ENCODE measurements around the gene WDR93. TPM values are rescaled to one million over a fixed set of nuclear protein-coding genes. Genes with fewer than 3 reads are reported as not detected.

WDR93 gene
- total and polyA plus RNA-seq, 3 experiments from 2014 or later: 0.08 TPM; not detected in 2

DNA sequence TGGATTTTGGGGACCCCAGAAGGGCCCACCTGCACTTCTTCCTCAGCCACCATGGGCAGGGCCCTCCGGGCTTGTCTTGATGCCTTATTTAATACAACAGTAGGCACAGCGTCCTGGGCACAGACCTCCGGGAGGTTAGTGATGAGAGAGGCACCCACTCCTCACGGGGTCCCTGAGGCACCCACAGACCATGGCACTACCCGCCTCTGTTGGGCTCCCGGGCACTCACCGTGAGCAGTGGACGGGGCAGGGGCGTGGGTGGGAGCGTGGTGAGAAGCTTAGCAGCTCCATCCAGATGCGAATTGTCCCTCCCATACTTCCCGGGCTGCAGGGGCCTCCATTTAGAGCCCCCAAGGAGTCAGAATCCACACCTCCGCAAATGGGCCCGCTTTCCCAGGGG, 85.2 kb downstream of the WDR93 start:
- peaks cover 21 to 32% of the 10 kb centered on the region in 2 donors for H3K27me3 Mint-ChIP-seq
- H3K4me3 ChIP-seq (ENCODE audit: low read length): no peak overlapping the region

DNA sequence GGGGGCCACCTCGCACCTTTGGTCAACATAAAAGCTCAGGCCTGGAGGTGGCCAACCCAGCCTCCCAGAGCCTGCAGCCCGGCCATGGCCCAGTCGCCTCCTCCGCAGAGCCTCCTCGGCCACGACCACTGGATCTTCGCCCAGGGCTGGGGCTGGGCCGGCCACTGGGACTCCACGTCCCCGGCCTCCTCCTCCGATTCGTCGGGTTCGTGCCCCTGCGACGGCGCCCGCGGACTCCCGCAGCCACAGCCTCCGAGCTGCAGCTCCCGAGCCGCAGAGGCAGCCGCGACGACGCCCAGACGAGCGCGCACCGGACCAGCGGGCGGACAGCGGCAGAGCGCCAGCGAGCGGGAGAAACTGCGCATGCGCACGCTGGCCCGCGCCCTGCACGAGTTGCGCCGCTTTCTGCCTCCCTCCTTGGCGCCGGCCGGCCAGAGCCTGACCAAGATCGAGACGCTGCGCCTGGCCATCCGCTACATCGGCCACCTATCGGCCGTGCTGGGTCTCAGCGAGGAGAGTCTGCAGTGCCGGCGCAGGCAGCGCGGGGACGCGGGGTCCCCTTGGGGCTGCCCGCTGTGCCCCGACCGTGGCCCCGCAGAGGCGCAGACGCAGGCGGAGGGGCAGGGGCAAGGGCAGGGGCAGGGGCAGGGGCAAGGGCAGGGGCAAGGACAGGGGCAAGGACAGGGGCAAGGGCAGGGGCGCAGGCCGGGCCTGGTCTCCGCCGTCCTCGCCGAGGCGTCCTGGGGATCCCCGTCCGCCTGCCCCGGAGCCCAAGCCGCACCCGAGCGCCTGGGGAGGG, 85.9 kb downstream of the WDR93 start, which contains the start of gene MESP2:
Gene MESP2, plus strand, starts transcription at position 59 of the 799 bp plus-strand sequence. Its CDS starts 26 bp downstream, at position 85.
- ChIA-PET POLR2A (no interaction called here), CTCF (no interaction called here)
- no peak within 1 kb of the TSS for H3K4me3 ChIP-seq (ENCODE audit: low read length)
- DNase-seq: peak in 3 of 5 donors; percentile 18 to 27 (median 24)
- Mint-ChIP-seq H3K4me3 (peak within 1 kb of the TSS in 6 of 7 donors; percentile 35 to 84 (median 52)), H3K4me1 (peaks cover 0 to 4% (median 0%) of the 10 kb centered on the region in 3 donors), H3K36me3 (no peaks in the 10 kb centered on the region), H3K27ac (no peak within 1 kb of the TSS), H3K27me3 (peaks cover 21 to 37% of the 10 kb centered on the region in 2 donors), H3K9me3 (no peaks in the 10 kb centered on the region)
- no peak within 1 kb of the TSS for H3K27ac ChIP-seq (ENCODE audit: low read depth, low read length)
- H3K27me3 ChIP-seq (ENCODE audit: insufficient read depth, low read length, poor library complexity, severe bottlenecking): peaks cover 16% of the 10 kb centered on the region
- H3K9me3 ChIP-seq (ENCODE audit: low read length): no peaks in the 10 kb centered on the region
- H3K36me3 ChIP-seq (ENCODE audit: insufficient read depth, low read length): no peaks in the 10 kb centered on the region
- H3K4me1 ChIP-seq (ENCODE audit: insufficient read depth, low read length): no peaks in the 10 kb centered on the region

More for the DNA sequence above, 85.2 kb downstream of the WDR93 start:
- Histone ChIP-seq H3K36me3 (ENCODE audit: insufficient read depth, low read length) (no peaks in the 10 kb centered on the region), H3K27ac (ENCODE audit: low read depth, low read length) (no peak overlapping the region), H3K9me3 (ENCODE audit: low read length) (no peaks in the 10 kb centered on the region), H3K4me1 (ENCODE audit: insufficient read depth, low read length) (no peaks in the 10 kb centered on the region), H3K27me3 (ENCODE audit: insufficient read depth, low read length, poor library complexity, severe bottlenecking) (peaks cover 13% of the 10 kb centered on the region)
- Mint-ChIP-seq H3K4me1 (peaks cover 0 to 4% (median 0%) of the 10 kb centered on the region in 3 donors), H3K4me3 (peak overlapping the region in 3 of 7 donors; percentile 20 to 84 (median 34)), H3K9me3 (no peaks in the 10 kb centered on the region), H3K27ac (no peak overlapping the region), H3K36me3 (no peaks in the 10 kb centered on the region)
- ChIA-PET CTCF (no interaction called here), POLR2A (no interaction called here)
- DNase-seq: no peak

DNA sequence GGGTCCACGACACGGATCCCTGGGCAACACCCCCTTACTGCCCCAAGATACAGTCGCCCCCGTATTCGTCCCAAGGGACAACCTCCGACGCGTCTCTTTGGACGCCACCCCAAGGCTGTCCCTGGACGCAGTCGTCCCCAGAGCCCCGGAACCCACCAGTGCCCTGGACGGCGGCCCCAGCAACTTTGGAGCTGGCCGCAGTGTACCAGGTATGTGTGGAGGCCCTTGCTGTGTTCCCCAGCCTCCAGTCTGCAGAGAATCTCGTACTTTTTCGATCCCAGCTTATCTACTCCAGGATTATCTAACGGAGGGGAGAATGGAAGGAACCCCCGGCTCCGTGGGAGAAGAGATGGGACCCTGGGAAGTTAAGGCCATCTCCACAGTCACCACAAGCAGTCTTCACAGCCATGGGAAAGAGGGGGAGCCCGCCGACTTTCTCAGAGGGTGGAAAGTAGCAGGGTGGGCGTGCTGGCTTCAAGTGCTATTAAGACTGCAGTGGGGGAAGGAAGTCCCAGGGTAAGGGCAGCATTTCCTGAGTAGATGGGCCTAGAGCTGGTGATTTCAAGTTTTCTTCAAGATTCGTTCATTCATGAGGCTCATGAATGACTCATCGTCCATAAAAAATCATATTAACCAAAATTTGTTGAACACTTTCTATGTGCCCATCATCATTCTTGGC, 86.6 kb downstream of the WDR93 start:
- H3K9me3 Mint-ChIP-seq: no peaks in the 10 kb centered on the region
- no peak overlapping the region for H3K27ac Mint-ChIP-seq
- Histone ChIP-seq H3K4me3 (ENCODE audit: low read length) (no peak overlapping the region), H3K36me3 (ENCODE audit: insufficient read depth, low read length) (no peaks in the 10 kb centered on the region), H3K4me1 (ENCODE audit: insufficient read depth, low read length) (no peaks in the 10 kb centered on the region), H3K9me3 (ENCODE audit: low read length) (no peaks in the 10 kb centered on the region), H3K27ac (ENCODE audit: low read depth, low read length) (no peak overlapping the region), H3K27me3 (ENCODE audit: insufficient read depth, low read length, poor library complexity, severe bottlenecking) (peaks cover 16% of the 10 kb centered on the region)
- no peaks in the 10 kb centered on the region for H3K36me3 Mint-ChIP-seq
- ChIA-PET CTCF (interaction anchor here (0.9 kb wide), 1 partner anchor 8 kb away, joined by 3 read pairs; no protein-coding TSS in a partner anchor), POLR2A (no interaction called here)
- peak overlapping the region in 3 of 7 donors; percentile 26 to 36 (median 35) for H3K4me3 Mint-ChIP-seq
- DNase-seq: no peak
- peaks cover 0 to 4% (median 0%) of the 10 kb centered on the region in 3 donors for H3K4me1 Mint-ChIP-seq
- peaks cover 21 to 39% of the 10 kb centered on the region in 2 donors for H3K27me3 Mint-ChIP-seq

DNA sequence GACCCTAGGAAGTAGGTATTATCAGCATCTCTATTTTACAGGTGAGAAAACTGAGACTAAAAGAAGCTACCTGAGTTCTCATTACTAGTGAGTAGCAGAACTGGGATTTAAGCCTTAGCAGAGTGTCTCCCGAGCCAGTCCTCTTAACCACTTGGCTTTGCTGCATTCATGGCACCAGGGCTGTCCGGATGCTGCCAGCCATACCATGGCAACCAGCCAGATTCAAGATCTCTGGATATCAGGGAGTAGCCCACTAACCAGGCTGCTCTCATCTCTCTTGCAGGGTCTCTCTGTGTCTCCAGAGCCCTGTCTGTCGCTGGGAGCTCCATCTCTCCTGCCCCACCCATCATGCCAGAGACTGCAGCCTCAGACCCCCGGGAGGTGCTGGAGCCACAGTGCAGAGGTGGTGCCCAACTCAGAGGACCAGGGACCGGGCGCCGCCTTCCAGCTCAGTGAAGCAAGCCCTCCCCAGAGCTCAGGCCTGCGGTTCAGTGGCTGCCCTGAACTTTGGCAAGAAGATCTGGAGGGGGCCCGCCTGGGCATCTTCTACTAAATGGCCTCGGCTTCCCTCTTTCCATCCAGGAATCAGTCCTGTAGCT, 87.3 kb downstream of the WDR93 start:
- Mint-ChIP-seq H3K4me3 (peak overlapping the region in 1 of 7 donors; percentile 66), H3K27me3 (peaks cover 21 to 40% of the 10 kb centered on the region in 2 donors), H3K27ac (no peak overlapping the region), H3K4me1 (peaks cover 0 to 4% (median 0%) of the 10 kb centered on the region in 3 donors), H3K36me3 (no peaks in the 10 kb centered on the region), H3K9me3 (no peaks in the 10 kb centered on the region)
- no peaks in the 10 kb centered on the region for H3K4me1 ChIP-seq (ENCODE audit: insufficient read depth, low read length)
- no peaks in the 10 kb centered on the region for H3K36me3 ChIP-seq (ENCODE audit: insufficient read depth, low read length)
- ChIA-PET CTCF (interaction anchor here (0.9 kb wide), 1 partner anchor 9 kb away, joined by 3 read pairs; no protein-coding TSS in a partner anchor), POLR2A (no interaction called here)
- no peak overlapping the region for H3K4me3 ChIP-seq (ENCODE audit: low read length)
- no peak overlapping the region for H3K27ac ChIP-seq (ENCODE audit: low read depth, low read length)
- H3K27me3 ChIP-seq (ENCODE audit: insufficient read depth, low read length, poor library complexity, severe bottlenecking): peaks cover 16% of the 10 kb centered on the region
- no peak for DNase-seq
- H3K9me3 ChIP-seq (ENCODE audit: low read length): no peaks in the 10 kb centered on the region

DNA sequence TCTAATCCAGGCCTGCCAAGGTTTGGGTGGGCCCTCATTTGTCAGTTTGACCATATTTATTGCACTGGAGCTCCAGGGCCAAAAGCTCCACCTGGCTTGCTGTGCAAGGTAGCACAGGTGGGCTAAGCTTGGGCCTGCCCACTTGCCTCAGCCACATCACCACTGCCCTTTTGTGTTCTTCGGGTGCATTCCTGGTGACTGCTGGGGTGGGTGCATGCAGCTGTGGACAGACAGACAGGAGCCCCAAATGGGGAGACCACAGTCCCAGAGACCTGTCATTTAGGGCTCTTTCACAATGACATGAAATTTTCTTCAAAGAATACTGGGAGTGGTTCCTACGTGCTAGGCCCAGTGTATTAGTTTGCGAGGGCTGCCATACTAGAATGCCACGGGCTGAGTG, 88.2 kb downstream of the WDR93 start:
- Mint-ChIP-seq H3K4me3 (no peak overlapping the region), H3K27me3 (peaks cover 21 to 43% of the 10 kb centered on the region in 2 donors), H3K4me1 (peaks cover 0 to 4% (median 0%) of the 10 kb centered on the region in 3 donors), H3K36me3 (no peaks in the 10 kb centered on the region), H3K9me3 (no peaks in the 10 kb centered on the region), H3K27ac (no peak overlapping the region)
- H3K4me1 ChIP-seq (ENCODE audit: insufficient read depth, low read length): no peaks in the 10 kb centered on the region
- POLR2A ChIA-PET: no interaction called here
- no peak overlapping the region for H3K4me3 ChIP-seq (ENCODE audit: low read length)
- peaks cover 16% of the 10 kb centered on the region for H3K27me3 ChIP-seq (ENCODE audit: insufficient read depth, low read length, poor library complexity, severe bottlenecking)
- H3K36me3 ChIP-seq (ENCODE audit: insufficient read depth, low read length): no peaks in the 10 kb centered on the region
- CTCF ChIA-PET: no interaction called here
- DNase-seq: no peak
- no peak overlapping the region for H3K27ac ChIP-seq (ENCODE audit: low read depth, low read length)
- H3K9me3 ChIP-seq (ENCODE audit: low read length): no peaks in the 10 kb centered on the region

DNA sequence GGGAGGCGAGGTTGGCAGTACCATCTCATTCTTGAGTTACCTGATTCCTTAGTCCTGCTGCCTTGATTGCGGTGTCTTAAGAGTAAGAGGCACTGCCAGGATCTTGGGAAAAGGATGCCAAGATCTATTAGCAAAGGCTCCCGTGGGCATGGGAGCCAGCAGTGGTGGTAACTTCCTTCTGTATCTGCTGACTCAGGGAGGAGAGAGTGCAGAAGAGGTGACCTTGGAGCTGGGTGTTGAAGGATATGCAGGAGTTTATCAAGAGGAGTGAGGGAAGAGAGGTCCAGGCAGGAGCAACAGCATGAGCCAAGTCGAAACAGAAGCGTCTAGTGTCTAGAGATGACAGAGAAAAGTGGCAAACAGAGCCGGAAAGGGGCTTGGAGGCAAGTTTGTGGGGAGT, 90.0 kb downstream of the WDR93 start:
- no peaks in the 10 kb centered on the region for H3K36me3 Mint-ChIP-seq
- Histone ChIP-seq H3K4me1 (ENCODE audit: insufficient read depth, low read length) (no peaks in the 10 kb centered on the region), H3K4me3 (ENCODE audit: low read length) (no peak overlapping the region), H3K9me3 (ENCODE audit: low read length) (no peaks in the 10 kb centered on the region), H3K27me3 (ENCODE audit: insufficient read depth, low read length, poor library complexity, severe bottlenecking) (peaks cover 16% of the 10 kb centered on the region), H3K36me3 (ENCODE audit: insufficient read depth, low read length) (no peaks in the 10 kb centered on the region), H3K27ac (ENCODE audit: low read depth, low read length) (no peak overlapping the region)
- no peak overlapping the region for H3K4me3 Mint-ChIP-seq
- peaks cover 0 to 4% (median 0%) of the 10 kb centered on the region in 3 donors for H3K4me1 Mint-ChIP-seq
- H3K27me3 Mint-ChIP-seq: peaks cover 21 to 40% of the 10 kb centered on the region in 2 donors
- ChIA-PET CTCF (no interaction called here), POLR2A (no interaction called here)
- DNase-seq: no peak
- peak overlapping the region in 1 of 8 donors; percentile 43 for H3K27ac Mint-ChIP-seq
- no peaks in the 10 kb centered on the region for H3K9me3 Mint-ChIP-seq

DNA sequence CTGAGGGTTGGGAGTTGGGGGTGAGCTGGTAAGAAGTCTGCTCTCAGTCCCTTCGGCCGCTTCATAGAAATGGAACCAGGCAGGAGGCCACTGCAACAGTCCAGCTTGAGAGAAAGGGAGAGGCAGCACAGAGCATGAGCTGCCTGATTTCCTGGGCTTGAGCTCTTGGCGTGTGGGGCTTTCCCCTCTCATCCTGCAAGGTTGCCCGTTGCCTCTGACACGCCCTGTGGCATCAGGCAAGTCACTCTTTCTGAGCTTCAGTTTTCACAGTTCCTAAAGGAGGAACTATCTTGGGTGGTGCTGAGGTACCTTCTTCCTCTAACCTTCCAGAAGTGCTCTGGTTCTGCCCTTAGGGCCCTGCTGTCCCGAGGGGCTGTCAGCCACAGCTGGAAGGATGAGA, 90.4 kb downstream of the WDR93 start:
- no peaks in the 10 kb centered on the region for H3K9me3 ChIP-seq (ENCODE audit: low read length)
- no peak for DNase-seq
- no peak overlapping the region for H3K4me3 Mint-ChIP-seq
- no peak overlapping the region for H3K27ac Mint-ChIP-seq
- peaks cover 0 to 4% (median 0%) of the 10 kb centered on the region in 3 donors for H3K4me1 Mint-ChIP-seq
- no peaks in the 10 kb centered on the region for H3K9me3 Mint-ChIP-seq
- peaks cover 21 to 43% of the 10 kb centered on the region in 2 donors for H3K27me3 Mint-ChIP-seq
- H3K4me1 ChIP-seq (ENCODE audit: insufficient read depth, low read length): no peaks in the 10 kb centered on the region
- ChIA-PET CTCF (no interaction called here), POLR2A (no interaction called here)
- H3K36me3 ChIP-seq (ENCODE audit: insufficient read depth, low read length): no peaks in the 10 kb centered on the region
- H3K36me3 Mint-ChIP-seq: no peaks in the 10 kb centered on the region
- H3K27me3 ChIP-seq (ENCODE audit: insufficient read depth, low read length, poor library complexity, severe bottlenecking): peaks cover 16% of the 10 kb centered on the region
- H3K27ac ChIP-seq (ENCODE audit: low read depth, low read length): no peak overlapping the region
- H3K4me3 ChIP-seq (ENCODE audit: low read length): no peak overlapping the region

Measured in CD8-positive, alpha-beta memory T cell (primary cell).